ENCODE data around the gene LMNTD2.

LMNTD2 gene

DNA sequence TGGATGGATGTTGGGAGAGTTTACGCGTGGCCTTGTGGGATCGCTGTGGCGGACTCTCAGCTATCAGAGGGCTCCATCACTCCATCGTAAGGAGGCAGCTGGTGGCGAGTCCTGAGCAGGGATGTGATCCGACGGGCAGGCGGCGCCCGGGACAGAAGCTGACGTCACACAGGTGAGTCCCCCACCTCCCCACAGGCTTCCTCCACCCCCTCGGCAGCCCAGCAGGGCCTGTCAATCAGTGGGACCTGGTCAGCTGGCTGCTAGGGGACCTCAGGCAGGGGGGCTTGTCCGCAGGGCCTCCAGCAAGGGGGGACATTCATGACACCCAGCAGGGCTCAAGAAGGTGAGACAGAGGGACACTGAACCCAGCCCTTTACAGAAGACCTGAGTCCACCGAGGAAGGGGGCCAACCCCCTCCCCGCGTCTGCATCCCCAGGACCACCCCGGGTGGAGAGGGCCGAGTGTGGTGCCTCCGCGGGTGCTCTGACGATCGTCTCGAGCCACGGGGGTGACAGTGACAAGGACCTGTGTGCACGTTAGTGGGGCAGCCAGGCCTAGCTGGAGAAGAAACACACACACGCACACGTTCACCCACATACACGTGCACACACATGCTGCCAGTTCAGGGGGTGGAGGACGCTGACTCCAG lies 32.2 kb downstream of the LMNTD2 start:
- H3K27ac ChIP-seq = no peak overlapping the region
- TF ChIP-seq, protein P1, sequence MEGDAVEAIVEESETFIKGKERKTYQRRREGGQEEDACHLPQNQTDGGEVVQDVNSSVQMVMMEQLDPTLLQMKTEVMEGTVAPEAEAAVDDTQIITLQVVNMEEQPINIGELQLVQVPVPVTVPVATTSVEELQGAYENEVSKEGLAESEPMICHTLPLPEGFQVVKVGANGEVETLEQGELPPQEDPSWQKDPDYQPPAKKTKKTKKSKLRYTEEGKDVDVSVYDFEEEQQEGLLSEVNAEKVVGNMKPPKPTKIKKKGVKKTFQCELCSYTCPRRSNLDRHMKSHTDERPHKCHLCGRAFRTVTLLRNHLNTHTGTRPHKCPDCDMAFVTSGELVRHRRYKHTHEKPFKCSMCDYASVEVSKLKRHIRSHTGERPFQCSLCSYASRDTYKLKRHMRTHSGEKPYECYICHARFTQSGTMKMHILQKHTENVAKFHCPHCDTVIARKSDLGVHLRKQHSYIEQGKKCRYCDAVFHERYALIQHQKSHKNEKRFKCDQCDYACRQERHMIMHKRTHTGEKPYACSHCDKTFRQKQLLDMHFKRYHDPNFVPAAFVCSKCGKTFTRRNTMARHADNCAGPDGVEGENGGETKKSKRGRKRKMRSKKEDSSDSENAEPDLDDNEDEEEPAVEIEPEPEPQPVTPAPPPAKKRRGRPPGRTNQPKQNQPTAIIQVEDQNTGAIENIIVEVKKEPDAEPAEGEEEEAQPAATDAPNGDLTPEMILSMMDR (IDR thresholded peaks at IDR 0.05) = no peak
- H3K4me3 ChIP-seq (ENCODE audit: low read depth, low read length) = no peak overlapping the region
- no peak overlapping the region for H3K9ac ChIP-seq
- no peaks in the 10 kb centered on the region for H3K4me1 ChIP-seq
- H2AFZ ChIP-seq = no peak overlapping the region
- H3K79me2 ChIP-seq = no peaks in the 10 kb centered on the region
- H3K9me3 ChIP-seq (ENCODE audit: control insufficient read depth, low read length) = no peaks in the 10 kb centered on the region
- no peaks in the 10 kb centered on the region for H3K27me3 ChIP-seq (ENCODE audit: control insufficient read depth, insufficient read depth, low read length)
- no peak overlapping the region for H3K4me2 ChIP-seq (ENCODE audit: low read length)
- no peaks in the 10 kb centered on the region for H3K36me3 ChIP-seq (ENCODE audit: control insufficient read depth, insufficient read depth, low read length)

DNA sequence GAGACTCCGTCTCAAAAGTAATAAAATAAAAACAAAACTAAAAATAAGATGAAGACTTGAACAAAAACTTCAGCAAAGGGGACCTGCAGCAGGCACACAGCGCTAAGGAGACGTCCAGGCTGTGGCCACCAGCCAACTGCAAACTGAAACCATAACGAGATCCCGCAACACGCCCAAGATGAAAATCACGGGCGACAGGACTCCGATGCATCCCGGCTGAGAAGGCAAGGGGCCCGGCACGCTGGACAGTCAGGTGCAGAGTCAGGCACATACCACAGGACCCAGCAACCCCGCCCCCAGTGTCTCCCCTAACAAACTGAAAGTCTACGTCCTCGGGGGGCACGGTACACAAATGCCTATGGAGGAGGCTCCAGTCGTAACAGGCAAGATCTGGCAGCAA lies 34.3 kb downstream of the LMNTD2 start:
- Histone ChIP-seq H3K36me3 (ENCODE audit: control insufficient read depth, insufficient read depth, low read length) (no peaks in the 10 kb centered on the region), H3K27me3 (ENCODE audit: control insufficient read depth, insufficient read depth, low read length) (no peaks in the 10 kb centered on the region), H2AFZ (no peak overlapping the region), H3K9ac (no peak overlapping the region), H3K4me2 (ENCODE audit: low read length) (no peak overlapping the region), H3K9me3 (ENCODE audit: control insufficient read depth, low read length) (no peaks in the 10 kb centered on the region), H3K27ac (no peak overlapping the region), H3K4me1 (no peaks in the 10 kb centered on the region), H3K4me3 (ENCODE audit: low read depth, low read length) (no peak overlapping the region), H3K79me2 (no peaks in the 10 kb centered on the region)
- TF ChIP-seq, protein P1 (IDR thresholded peaks at IDR 0.05) = no peak

DNA sequence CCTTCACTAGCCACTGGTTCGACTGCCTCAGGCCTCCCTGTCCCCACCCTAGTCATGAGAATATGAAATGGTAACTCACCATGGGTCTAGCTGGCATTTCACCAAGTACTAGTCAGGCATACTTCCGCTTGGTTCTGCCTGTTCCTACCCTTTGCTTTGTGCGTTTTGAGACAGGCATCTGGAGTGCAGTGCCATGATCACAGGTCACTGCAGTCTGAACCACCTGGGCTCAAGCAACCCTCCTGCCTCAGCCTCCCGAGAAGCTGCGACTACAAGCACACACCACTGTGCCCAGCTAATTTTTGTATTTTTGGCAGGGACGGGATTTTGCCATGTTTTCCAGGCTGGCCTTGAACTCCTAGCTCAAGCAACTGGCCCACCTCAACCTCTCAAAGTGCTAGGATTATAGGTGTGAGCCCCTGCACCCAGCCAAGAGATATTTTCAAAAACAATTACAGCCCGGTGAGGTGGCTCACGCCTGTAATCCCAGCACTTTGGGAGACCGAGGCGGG lies 39.3 kb downstream of the LMNTD2 start:
- Histone ChIP-seq H3K4me3 (ENCODE audit: low read depth, low read length) (no peak overlapping the region), H3K27ac (no peak overlapping the region), H3K4me2 (ENCODE audit: low read length) (no peak overlapping the region), H2AFZ (no peak overlapping the region), H3K4me1 (no peaks in the 10 kb centered on the region), H3K79me2 (no peaks in the 10 kb centered on the region), H3K27me3 (ENCODE audit: control insufficient read depth, insufficient read depth, low read length) (no peaks in the 10 kb centered on the region), H3K9me3 (ENCODE audit: control insufficient read depth, low read length) (no peaks in the 10 kb centered on the region), H3K36me3 (ENCODE audit: control insufficient read depth, insufficient read depth, low read length) (no peaks in the 10 kb centered on the region), H3K9ac (no peak overlapping the region)
- TF ChIP-seq, protein P1 (IDR thresholded peaks at IDR 0.05) = no peak

DNA sequence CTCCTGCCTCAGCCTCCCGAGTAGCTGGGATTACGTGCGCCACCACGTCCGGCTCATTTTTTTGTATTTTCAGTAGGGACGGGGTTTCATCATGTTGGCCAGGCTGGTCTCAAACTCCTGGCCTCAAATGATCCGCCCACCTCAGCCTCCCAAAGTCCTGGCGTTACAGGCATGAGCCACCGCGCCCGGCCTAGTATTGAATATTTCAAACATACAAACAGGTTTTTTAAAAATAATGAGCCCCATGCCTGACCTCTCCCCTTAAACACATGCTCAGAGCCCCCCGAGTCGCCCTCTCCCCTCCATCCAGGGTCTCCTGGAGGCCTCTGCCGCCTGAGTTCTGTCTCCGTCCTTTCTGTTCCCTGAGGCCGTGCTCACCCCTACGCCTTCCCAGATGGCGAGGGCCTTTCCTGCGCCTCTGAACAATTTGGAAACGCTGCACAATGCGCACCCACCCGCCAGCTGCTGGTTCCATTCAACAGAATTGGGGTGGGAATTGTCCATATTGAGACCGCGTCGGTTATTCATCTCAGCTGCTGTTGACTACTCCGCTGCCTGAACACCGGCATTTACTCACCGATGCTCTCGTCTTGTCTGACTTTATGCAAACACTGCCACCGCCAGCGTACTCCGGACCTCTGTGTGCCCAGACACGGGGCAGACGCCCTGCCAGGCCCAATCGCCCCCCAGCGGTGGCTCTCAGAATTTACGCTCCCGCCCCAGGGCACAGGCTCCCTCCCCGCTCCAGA lies 39.9 kb downstream of the LMNTD2 start:
- Histone ChIP-seq H3K4me1 (no peaks in the 10 kb centered on the region), H3K9ac (no peak overlapping the region), H3K9me3 (ENCODE audit: control insufficient read depth, low read length) (no peaks in the 10 kb centered on the region), H2AFZ (no peak overlapping the region), H3K36me3 (ENCODE audit: control insufficient read depth, insufficient read depth, low read length) (no peaks in the 10 kb centered on the region), H3K27me3 (ENCODE audit: control insufficient read depth, insufficient read depth, low read length) (no peaks in the 10 kb centered on the region), H3K4me3 (ENCODE audit: low read depth, low read length) (no peak overlapping the region), H3K4me2 (ENCODE audit: low read length) (no peak overlapping the region), H3K79me2 (no peaks in the 10 kb centered on the region), H3K27ac (no peak overlapping the region)
- TF ChIP-seq, protein P1 (IDR thresholded peaks at IDR 0.05) = no peak
